H1 (cell line): ENCODE measurements around the gene SNRNP70. TPM values are rescaled to one million over a fixed set of nuclear protein-coding genes. Genes with fewer than 3 reads are reported as not detected.

Experiments used
- CTCF ChIA-PET: fragments of 300-600 bp; sonication (Branson Sonifier 250); formaldehyde crosslinking; loops from one replicate; lab custom pipeline; 2021; ENCODE audit not compliant: partially characterized antibody; lab: Charles Lee
- POLR2A ChIA-PET: fragments of 300-600 bp; sonication (Branson Sonifier 250); formaldehyde crosslinking; loops from one replicate; lab custom pipeline; 2021; ENCODE audit warnings: inconsistent platforms; ENCODE audit not compliant: partially characterized antibody; lab: Charles Lee
- DNase-seq, 2 experiments: peaks; one replicate each; pipeline versions ENCODE4 v3.0.0 to v3.0.0-alpha.2; 2010 to 2022; ENCODE audit warnings: low spot score in 2 of 2, low read depth in 1 of 2, mixed read lengths in 1 of 2
- FAIRE-seq: peaks from 2 replicates; lab custom pipeline; 2011; peaks lifted over from hg19 to GRCh38; lab: Jason Lieb, UNC
- H2AFZ ChIP-seq: 2 replicates; pipeline ENCODE4 v1.8.1; 2012; ENCODE audit warnings: low read length, inconsistent platforms
- H2AK5ac ChIP-seq: 2 replicates; pipeline ENCODE4 v1.6.1; 2013; ENCODE audit warnings: low read depth, low read length
- H2BK120ac ChIP-seq: replicated peaks from 2 replicates; pipeline ENCODE3; 2013; ENCODE audit warnings: low read depth, low read length, inconsistent platforms
- H2BK12ac ChIP-seq: 2 replicates; pipeline ENCODE4 v1.6.1; 2013; ENCODE audit warnings: low read depth, low read length
- H2BK15ac ChIP-seq: 2 replicates; pipeline ENCODE4 v1.6.1; 2013; ENCODE audit warnings: low read length
- H2BK20ac ChIP-seq: 2 replicates; pipeline ENCODE4 v1.6.1; 2013; ENCODE audit warnings: low read length
- H2BK5ac ChIP-seq: 2 replicates; pipeline ENCODE4 v1.6.1; 2013; ENCODE audit warnings: low read depth, low read length
- H3K14ac ChIP-seq: 2 replicates; pipeline ENCODE4 v1.6.1; 2013; ENCODE audit warnings: inconsistent platforms; ENCODE audit not compliant: insufficient read length
- H3K18ac ChIP-seq: 2 replicates; pipeline ENCODE4 v1.6.1; 2013; ENCODE audit warnings: low read length; ENCODE audit errors: extremely low read depth
- H3K23ac ChIP-seq: 2 replicates; pipeline ENCODE4 v1.6.1; 2013; ENCODE audit warnings: inconsistent platforms; ENCODE audit not compliant: insufficient read length
- H3K23me2 ChIP-seq: 2 replicates; pipeline ENCODE4 v1.6.1; 2013; ENCODE audit warnings: low read depth, low read length
- H3K27ac ChIP-seq: 2 replicates; pipeline ENCODE4 v1.6.1; 2011; ENCODE audit warnings: low read depth, low read length, inconsistent platforms
- H3K27me3 ChIP-seq, 4 experiments: replicated peaks in 1 of 4; 1 replicate in 1 of 4; 2 replicates in 3 of 4; pipeline versions ENCODE4 v1.6.1 to v1.8.1; 2011 to 2013; ENCODE audit warnings: low read length in 3 of 4, mild to moderate bottlenecking in 3 of 4, inconsistent platforms in 2 of 4, mixed read lengths in 2 of 4, moderate library complexity in 1 of 4; ENCODE audit not compliant: control insufficient read depth in 3 of 4, insufficient read depth in 3 of 4; ENCODE audit errors: extremely low read depth in 1 of 4
- H3K36me3 ChIP-seq, 4 experiments: 2 replicates each; pipeline versions ENCODE4 v1.6.1 to v1.8.1; 2011 to 2013; ENCODE audit warnings: mild to moderate bottlenecking in 4 of 4, low read length in 3 of 4, moderate library complexity in 2 of 4, control low read depth in 1 of 4, inconsistent platforms in 1 of 4; ENCODE audit not compliant: insufficient read depth in 4 of 4, control insufficient read depth in 2 of 4
- H3K4ac ChIP-seq: replicated peaks from 2 replicates; pipeline ENCODE3; 2013; ENCODE audit warnings: low read length, low read depth, mixed read lengths, inconsistent platforms; ENCODE audit not compliant: insufficient read length
- H3K4me1 ChIP-seq, 4 experiments: replicated peaks in 1 of 4; 1 replicate in 1 of 4; 2 replicates in 3 of 4; pipeline versions ENCODE4 v1.6.1 to v1.8.1; 2011 to 2013; ENCODE audit warnings: low read length in 3 of 4, inconsistent platforms in 2 of 4, mixed read lengths in 1 of 4; ENCODE audit not compliant: insufficient read depth in 4 of 4, control insufficient read depth in 3 of 4
- H3K4me2 ChIP-seq, 2 experiments: 2 replicates each; pipeline versions ENCODE4 v1.6.1 to v1.8.1; 2011 to 2013; ENCODE audit warnings: low read depth in 2 of 2, low read length in 2 of 2, control low read depth in 1 of 2, inconsistent platforms in 1 of 2, mild to moderate bottlenecking in 1 of 2; ENCODE audit not compliant: insufficient read depth in 1 of 2
- H3K4me3 ChIP-seq, 4 experiments: fragments of 200-600, 300-600 bp in 1 of 4; sonication (generic), shearing (Covaris generic), sonication (Bioruptor Twin) in 1 of 4; 2 replicates each; pipeline versions ENCODE4 v1.5.1 to v1.8.1; 2011 to 2016; ENCODE audit warnings: low read length in 4 of 4, low read depth in 3 of 4, control low read depth in 2 of 4, inconsistent platforms in 2 of 4, mild to moderate bottlenecking in 2 of 4, mixed read lengths in 1 of 4, moderate library complexity in 1 of 4; ENCODE audit not compliant: insufficient read depth in 2 of 4; ENCODE audit errors: extremely low read depth in 1 of 4
- H3K56ac ChIP-seq: replicated peaks from 2 replicates; pipeline ENCODE3; 2013; ENCODE audit warnings: low read depth, mild to moderate bottlenecking, mixed read lengths, low read length, inconsistent platforms; ENCODE audit not compliant: insufficient read length
- H3K79me1 ChIP-seq: 2 replicates; pipeline ENCODE4 v1.6.1; 2013; ENCODE audit warnings: low read depth, low read length, control low read depth
- H3K79me2 ChIP-seq, 2 experiments: 2 replicates each; pipeline versions ENCODE4 v1.6.1 to v1.8.1; 2012 to 2013; ENCODE audit warnings: low read length in 2 of 2, mild to moderate bottlenecking in 2 of 2, inconsistent platforms in 1 of 2; ENCODE audit not compliant: insufficient read depth in 2 of 2, control insufficient read depth in 1 of 2
- H3K9ac ChIP-seq, 4 experiments: replicated peaks in 1 of 4; 1 replicate in 1 of 4; 2 replicates in 3 of 4; pipeline versions ENCODE4 v1.6.1 to v1.8.1; 2011 to 2013; ENCODE audit warnings: low read depth in 3 of 4, low read length in 3 of 4, control low read depth in 2 of 4, mild to moderate bottlenecking in 2 of 4, moderate library complexity in 2 of 4, inconsistent platforms in 1 of 4; ENCODE audit errors: extremely low read depth in 1 of 4
- H3K9me3 ChIP-seq, 2 experiments: 2 replicates each; pipeline versions ENCODE4 v1.6.1 to v1.8.1; 2012 to 2013; ENCODE audit warnings: mild to moderate bottlenecking in 2 of 2, moderate library complexity in 2 of 2, control low read depth in 1 of 2, inconsistent platforms in 1 of 2, low read depth in 1 of 2, low read length in 1 of 2, mixed read lengths in 1 of 2; ENCODE audit not compliant: insufficient read depth in 2 of 2
- H4K20me1 ChIP-seq, 2 experiments: replicated peaks in 1 of 2; 2 replicates each; pipeline versions ENCODE3 to v1.8.1; 2011 to 2013; ENCODE audit warnings: inconsistent platforms in 2 of 2, low read length in 2 of 2, mild to moderate bottlenecking in 1 of 2; ENCODE audit not compliant: insufficient read depth in 2 of 2, control insufficient read depth in 1 of 2
- H4K5ac ChIP-seq: 2 replicates; pipeline ENCODE4 v1.6.1; 2013; ENCODE audit warnings: low read length, low read depth, mixed read lengths, inconsistent platforms; ENCODE audit not compliant: insufficient read length
- H4K8ac ChIP-seq: 2 replicates; pipeline ENCODE4 v1.8.0; 2013; ENCODE audit warnings: mild to moderate bottlenecking, moderate library complexity, low read length, inconsistent platforms; ENCODE audit not compliant: insufficient read depth; ENCODE audit errors: extremely low read depth
- H4K91ac ChIP-seq: replicated peaks from 2 replicates; pipeline ENCODE3; 2013; ENCODE audit warnings: low read length, mixed read lengths, inconsistent platforms; ENCODE audit not compliant: insufficient read length
- BRCA1 ChIP-seq: IDR thresholded peaks from 2 replicates; pipeline ENCODE4 v1.6.1; 2012; ENCODE audit warnings: low read depth, low read length, improper control_type of control experiment
- SP1 ChIP-seq: IDR thresholded peaks from 2 replicates; pipeline ENCODE4 v1.6.1; 2011; ENCODE audit warnings: low read depth, low read length
- WGBS, 2 experiments: shearing (Covaris generic) in 1 of 2; methylation state at CpG; one replicate each; pipeline versions ENCODE4 v1.1.6 to v1.1.7; 2013 to 2015; ENCODE audit warnings: low lambda C conversion rate in 2 of 2, mixed read lengths in 2 of 2, inconsistent platforms in 1 of 2, low coverage in 1 of 2, missing lambda C conversion rate in 1 of 2; ENCODE audit not compliant: insufficient replicate concordance in 2 of 2, insufficient coverage in 1 of 2, insufficient read length in 1 of 2; ENCODE audit errors: extremely low coverage in 1 of 2, missing lambda C conversion rate in 1 of 2; 5-methylcytosine and 5-hydroxymethylcytosine counted together
- polyA plus RNA-seq, 7 experiments: library from polyadenylated mRNA; depleted of rRNA in 3 of 7; stranded (reverse) in 5 of 7; unstranded in 2 of 7; fragments of >200 nt in 5 of 7; fragments of 200-250 nt in 2 of 7; gene quantifications; 1 replicate in 5 of 7; 2 replicates in 1 of 7; 4 replicates in 1 of 7; pipeline versions ENCODE4 v1.2.1 to v1.2.3, GENCODE V29; 2011 to 2013; ENCODE audit warnings: missing spikeins in 2 of 7, mixed read lengths in 2 of 7
- total RNA-seq: library from RNA; stranded (reverse); fragmentation: NEBNext Ultra II Directional; extraction: Animal tissue kit (Norgen Biotek cat#: 25700); gene quantifications from 2 replicates; pipeline ENCODE4 v1.2.1, GENCODE V29; 2021
- TF ChIP-seq, protein P1 (sequence below), 3 experiments: IDR thresholded peaks; 1 replicate in 2 of 3; 2 replicates in 1 of 3; pipeline versions ENCODE4 v1.5.1 to v1.6.1; 2011; ENCODE audit warnings: low read length in 3 of 3, mild to moderate bottlenecking in 3 of 3, inconsistent platforms in 2 of 3, low read depth in 1 of 3, moderate library complexity in 1 of 3; ENCODE audit not compliant: insufficient read depth in 1 of 3; ENCODE audit errors: control extremely low read depth in 1 of 3

The SNRNP70 gene
- total and polyA plus RNA-seq, 2 of the 8 experiments (the other 6 are each of a cell fraction or from before 2014, with no cell fraction given) = 231 to 235 TPM

DNA sequence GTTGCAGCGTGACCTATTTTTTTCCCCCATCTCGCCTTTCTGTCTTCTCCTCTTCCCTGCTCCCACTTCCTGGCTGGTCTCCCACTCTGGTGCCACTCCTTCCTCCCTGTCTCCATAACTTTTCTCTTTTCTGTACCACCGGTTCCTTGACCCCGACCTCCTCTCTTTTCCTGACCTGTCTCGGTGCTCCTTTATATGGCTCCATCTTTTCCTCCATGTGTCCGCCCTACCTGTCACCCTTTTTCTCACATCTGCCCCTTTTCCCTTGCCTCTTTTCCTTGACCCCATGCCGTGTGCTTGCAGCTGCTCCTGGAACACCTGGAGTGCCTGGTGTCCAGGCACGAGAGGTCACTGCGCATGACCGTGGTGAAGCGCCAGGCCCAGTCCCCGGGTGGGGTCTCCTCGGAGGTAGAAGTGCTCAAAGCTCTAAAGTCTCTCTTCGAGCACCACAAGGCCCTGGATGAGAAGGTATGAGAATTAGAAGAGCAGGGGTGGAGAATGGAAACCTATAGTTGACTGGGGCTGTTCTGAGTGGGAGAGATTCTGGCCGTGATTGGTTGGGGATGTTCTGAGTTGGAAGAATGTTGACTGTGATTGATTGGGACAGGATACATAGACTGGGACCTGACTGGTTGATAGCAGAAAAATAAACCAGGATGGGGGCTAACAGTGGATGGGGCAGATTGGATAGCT is 43.4 kb downstream of the SNRNP70 start:
- Histone ChIP-seq H2BK12ac (peak overlapping the region; percentile 87; the same call in 1 of the 2 replicates), H4K5ac (no peak overlapping the region), H2AFZ (no peak overlapping the region), H3K23me2 (peaks cover 13% of the 10 kb centered on the region), H3K27me3 (no peaks in the 10 kb centered on the region; a peak in 2 of 7 replicates), H3K9me3 (no peaks in the 10 kb centered on the region), H3K56ac (no peak overlapping the region), H3K79me1 (no peaks in the 10 kb centered on the region), H3K4me3 (peak overlapping the region; percentile 20 to 74 (median 52); a peak in 7 of 8 replicates), H3K79me2 (no peaks in the 10 kb centered on the region), H3K14ac (no peak overlapping the region), H4K20me1 (peaks cover 0 to 2% of the 10 kb centered on the region in 2 experiments), H2BK20ac (no peak overlapping the region), H3K4me1 (peaks cover 4 to 19% (median 8%) of the 10 kb centered on the region in 4 experiments), H3K36me3 (peaks cover 0 to 3% (median 0%) of the 10 kb centered on the region in 4 experiments; a peak in 1 of 8 replicates), H3K9ac (peak overlapping the region in 1 of 4 experiments; percentile 47; a peak in 1 of 7 replicates), H4K8ac (no peak overlapping the region), H2BK5ac (no peak overlapping the region; the same call in 1 of the 2 replicates), H2BK120ac (peak overlapping the region; percentile 28), H2AK5ac (no peak overlapping the region; the same call in 1 of the 2 replicates), H3K18ac (peak overlapping the region; percentile 60), H3K27ac (no peak overlapping the region), H3K4me2 (peak overlapping the region; percentile 93 to 98), H2BK15ac (peak overlapping the region; percentile 100), H4K91ac (peak overlapping the region; percentile 1), H3K23ac (no peak overlapping the region), H3K4ac (no peak overlapping the region)
- ChIA-PET POLR2A (interaction anchor here (1.1 to 2.3 kb wide), 11 partner anchors 8 to 81 kb away, joined by 3 to 17 read pairs (median 6); partner anchors contain the start of gene PPFIA3), CTCF (interaction anchor here (0.7 to 9.7 kb wide), 17 partner anchors 8 to 136 kb away, joined by 3 to 99 read pairs (median 5); partner anchors contain the start of genes GYS1, LIN7B and RUVBL2)
- DNase-seq = no peak
- WGBS, 2 experiments = 77% methylated on average over 15 of the region's 15 CpGs; no CpG with 5 or more reads in 1 of the 2 experiments
- TF ChIP-seq BRCA1 (no peak), SP1 (peak; percentile 2; the same call in 1 of the 2 replicates)
- TF ChIP-seq, protein P1, sequence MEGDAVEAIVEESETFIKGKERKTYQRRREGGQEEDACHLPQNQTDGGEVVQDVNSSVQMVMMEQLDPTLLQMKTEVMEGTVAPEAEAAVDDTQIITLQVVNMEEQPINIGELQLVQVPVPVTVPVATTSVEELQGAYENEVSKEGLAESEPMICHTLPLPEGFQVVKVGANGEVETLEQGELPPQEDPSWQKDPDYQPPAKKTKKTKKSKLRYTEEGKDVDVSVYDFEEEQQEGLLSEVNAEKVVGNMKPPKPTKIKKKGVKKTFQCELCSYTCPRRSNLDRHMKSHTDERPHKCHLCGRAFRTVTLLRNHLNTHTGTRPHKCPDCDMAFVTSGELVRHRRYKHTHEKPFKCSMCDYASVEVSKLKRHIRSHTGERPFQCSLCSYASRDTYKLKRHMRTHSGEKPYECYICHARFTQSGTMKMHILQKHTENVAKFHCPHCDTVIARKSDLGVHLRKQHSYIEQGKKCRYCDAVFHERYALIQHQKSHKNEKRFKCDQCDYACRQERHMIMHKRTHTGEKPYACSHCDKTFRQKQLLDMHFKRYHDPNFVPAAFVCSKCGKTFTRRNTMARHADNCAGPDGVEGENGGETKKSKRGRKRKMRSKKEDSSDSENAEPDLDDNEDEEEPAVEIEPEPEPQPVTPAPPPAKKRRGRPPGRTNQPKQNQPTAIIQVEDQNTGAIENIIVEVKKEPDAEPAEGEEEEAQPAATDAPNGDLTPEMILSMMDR (IDR thresholded peaks at IDR 0.05; ENCODE audit: control extremely low read depth in 1 of 3, insufficient read depth in 1 of 3, low read depth in 1 of 3, low read length in 3 of 3) = no peak
- FAIRE-seq = no peak
